Activated T-helper 1 cell treated with anti-CD3 and anti-CD28 coated beads, Interleukin-12 subunit alpha, Interleukin-12 subunit beta, Interleukin-2, Interleukin-4 antibody, amounts not matched to agents 30 ng/mL and 10 ng/mL and 1 ng/mL, durations not matched to agents 14 hours and 24 hours and 36 hours (primary cell): ENCODE results near the gene GINS2. TPM values are rescaled to one million over a fixed set of nuclear protein-coding genes. Genes with fewer than 3 reads are reported as not detected.

Experiments used
- DNase-seq: peaks from one replicate; pipeline ENCODE4 v3.0.0; 2021; ENCODE audit warnings: low spot score
- H3K27ac Mint-ChIP-seq: one replicate; pipeline ENCODE4 v1.8.0; 2021; ENCODE audit warnings: mild to moderate bottlenecking, mixed read lengths
- H3K27me3 Mint-ChIP-seq: one replicate; pipeline ENCODE4 v1.8.0; 2022; ENCODE audit warnings: mild to moderate bottlenecking, moderate library complexity, mixed read lengths; ENCODE audit not compliant: insufficient read depth
- H3K36me3 Mint-ChIP-seq: one replicate; pipeline ENCODE4 v1.8.0; 2021; ENCODE audit warnings: low read depth, mixed read lengths
- H3K4me1 Mint-ChIP-seq: one replicate; pipeline ENCODE4 v1.8.0; 2021; ENCODE audit warnings: low read depth, mixed read lengths
- H3K4me3 Mint-ChIP-seq: one replicate; pipeline ENCODE4 v1.8.0; 2021; ENCODE audit warnings: mild to moderate bottlenecking, moderate library complexity, mixed read lengths
- H3K9me3 Mint-ChIP-seq: one replicate; pipeline ENCODE4 v1.8.0; 2021; ENCODE audit warnings: mixed read lengths
- intact Hi-C: fragments of 100-400 bp; cut with micrococcal nuclease; formaldehyde crosslinking; loops from one replicate; pipeline ENCODE4 v1.15.1; 2024
- total RNA-seq: library from RNA; stranded (reverse); gene quantifications from 2 replicates; pipeline ENCODE4 v1.2.3, GENCODE V29; 2022

GINS2 gene
- total RNA-seq, 1 donor from 2014 or later = 87.2 TPM

GRCh38 chr16:85711982-85712587 is 23.3 kb upstream of the GINS2 start:
- intact Hi-C loops = loop anchor here (10.0 kb wide), 1 partner anchor 407 kb away; no protein-coding TSS in a partner anchor
- Mint-ChIP-seq H3K9me3 (peaks cover 5% of the 10 kb centered on the region), H3K27ac (no peak overlapping the region), H3K4me1 (no peaks in the 10 kb centered on the region), H3K36me3 (no peaks in the 10 kb centered on the region), H3K4me3 (no peak overlapping the region), H3K27me3 (peaks cover 15% of the 10 kb centered on the region)
- DNase-seq = no peak

- peaks cover 6% of the 10 kb centered on the region for H3K27me3 Mint-ChIP-seq
- no peaks in the 10 kb centered on the region for H3K36me3 Mint-ChIP-seq
- no peaks in the 10 kb centered on the region for H3K4me1 Mint-ChIP-seq
- DNase-seq = no peak
- H3K4me3 Mint-ChIP-seq = no peak overlapping the region
- intact Hi-C loops = loop anchor here (10.0 kb wide), 1 partner anchor 406 kb away; no protein-coding TSS in a partner anchor
- no peak overlapping the region for H3K27ac Mint-ChIP-seq
- H3K9me3 Mint-ChIP-seq = peaks cover 5% of the 10 kb centered on the region
Measured at GRCh38 chr16:85710732-85711131, 22.0 kb upstream of the GINS2 start.

- Mint-ChIP-seq H3K4me1 (no peaks in the 10 kb centered on the region), H3K27ac (no peak overlapping the region), H3K27me3 (no peaks in the 10 kb centered on the region), H3K4me3 (no peak overlapping the region), H3K36me3 (no peaks in the 10 kb centered on the region), H3K9me3 (peaks cover 5% of the 10 kb centered on the region)
- intact Hi-C loops = loop anchor here (10.0 kb wide), 1 partner anchor 405 kb away; no protein-coding TSS in a partner anchor
- DNase-seq = no peak
Measured at GRCh38 chr16:85709766-85710585, 21.2 kb upstream of the GINS2 start.

DNA sequence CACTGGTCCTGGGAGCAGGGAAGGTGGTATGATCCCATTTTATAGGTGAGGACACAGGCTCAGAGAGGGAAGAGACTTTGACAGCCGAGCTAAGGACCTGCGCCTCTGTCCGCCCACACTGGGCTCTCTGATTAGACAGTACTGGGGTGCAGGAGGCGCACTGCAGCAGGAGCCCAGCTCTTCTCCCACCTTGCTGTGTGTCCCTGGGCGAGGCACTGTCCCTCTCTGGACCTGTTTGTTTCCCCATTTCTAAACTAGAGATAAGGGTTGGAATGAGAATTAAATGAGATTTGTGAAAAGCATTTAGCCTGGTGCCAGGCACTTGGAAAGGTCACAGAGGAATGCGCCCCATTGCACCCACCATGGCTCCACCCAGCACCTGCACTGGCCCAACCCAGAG is 19.6 kb upstream of the GINS2 start:
- Mint-ChIP-seq H3K36me3 (no peaks in the 10 kb centered on the region), H3K4me3 (no peak overlapping the region), H3K27me3 (no peaks in the 10 kb centered on the region), H3K4me1 (no peaks in the 10 kb centered on the region), H3K9me3 (peaks cover 5% of the 10 kb centered on the region), H3K27ac (no peak overlapping the region)
- intact Hi-C loops = no loop called here
- DNase-seq = no peak

DNA sequence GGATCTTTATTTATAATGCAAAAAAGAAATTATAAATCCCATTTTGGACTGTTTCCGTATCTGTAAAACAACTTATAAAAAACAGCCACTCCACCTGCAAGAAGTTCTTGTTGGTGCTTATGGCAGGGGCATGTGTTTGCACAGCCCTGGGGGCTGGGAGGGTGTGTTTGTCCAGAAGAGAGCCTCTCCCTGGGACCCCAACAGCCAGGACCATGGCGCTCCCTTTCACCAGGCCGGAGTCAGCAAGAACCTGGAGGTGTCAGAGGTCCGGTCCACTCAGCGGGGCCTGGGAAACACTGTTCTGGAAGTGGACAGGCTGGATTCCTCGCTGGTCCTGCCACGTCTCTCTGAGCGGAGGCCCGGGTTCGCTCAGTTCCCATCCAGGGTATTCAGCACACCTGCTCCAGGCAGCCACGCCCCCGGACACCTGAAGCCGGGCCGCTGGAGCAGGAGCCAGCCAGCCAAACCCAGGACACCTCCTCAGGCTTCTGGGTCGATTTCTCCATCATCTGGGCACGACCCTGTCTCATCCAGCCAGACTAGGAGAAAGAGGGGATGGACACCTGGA is 18.9 kb upstream of the GINS2 start:
- H3K4me3 Mint-ChIP-seq = no peak overlapping the region
- H3K4me1 Mint-ChIP-seq = no peaks in the 10 kb centered on the region
- H3K9me3 Mint-ChIP-seq = peaks cover 5% of the 10 kb centered on the region
- no peak overlapping the region for H3K27ac Mint-ChIP-seq
- intact Hi-C loops = no loop called here
- H3K36me3 Mint-ChIP-seq = no peaks in the 10 kb centered on the region
- H3K27me3 Mint-ChIP-seq = peaks cover 2% of the 10 kb centered on the region
- DNase-seq = no peak

GRCh38 chr16:85706449-85707034 is 17.8 kb upstream of the GINS2 start:
- DNase-seq = no peak
- Mint-ChIP-seq H3K4me3 (no peak overlapping the region), H3K27ac (no peak overlapping the region), H3K9me3 (no peaks in the 10 kb centered on the region), H3K4me1 (no peaks in the 10 kb centered on the region), H3K27me3 (peaks cover 5% of the 10 kb centered on the region), H3K36me3 (no peaks in the 10 kb centered on the region)
- intact Hi-C loops = no loop called here

DNA sequence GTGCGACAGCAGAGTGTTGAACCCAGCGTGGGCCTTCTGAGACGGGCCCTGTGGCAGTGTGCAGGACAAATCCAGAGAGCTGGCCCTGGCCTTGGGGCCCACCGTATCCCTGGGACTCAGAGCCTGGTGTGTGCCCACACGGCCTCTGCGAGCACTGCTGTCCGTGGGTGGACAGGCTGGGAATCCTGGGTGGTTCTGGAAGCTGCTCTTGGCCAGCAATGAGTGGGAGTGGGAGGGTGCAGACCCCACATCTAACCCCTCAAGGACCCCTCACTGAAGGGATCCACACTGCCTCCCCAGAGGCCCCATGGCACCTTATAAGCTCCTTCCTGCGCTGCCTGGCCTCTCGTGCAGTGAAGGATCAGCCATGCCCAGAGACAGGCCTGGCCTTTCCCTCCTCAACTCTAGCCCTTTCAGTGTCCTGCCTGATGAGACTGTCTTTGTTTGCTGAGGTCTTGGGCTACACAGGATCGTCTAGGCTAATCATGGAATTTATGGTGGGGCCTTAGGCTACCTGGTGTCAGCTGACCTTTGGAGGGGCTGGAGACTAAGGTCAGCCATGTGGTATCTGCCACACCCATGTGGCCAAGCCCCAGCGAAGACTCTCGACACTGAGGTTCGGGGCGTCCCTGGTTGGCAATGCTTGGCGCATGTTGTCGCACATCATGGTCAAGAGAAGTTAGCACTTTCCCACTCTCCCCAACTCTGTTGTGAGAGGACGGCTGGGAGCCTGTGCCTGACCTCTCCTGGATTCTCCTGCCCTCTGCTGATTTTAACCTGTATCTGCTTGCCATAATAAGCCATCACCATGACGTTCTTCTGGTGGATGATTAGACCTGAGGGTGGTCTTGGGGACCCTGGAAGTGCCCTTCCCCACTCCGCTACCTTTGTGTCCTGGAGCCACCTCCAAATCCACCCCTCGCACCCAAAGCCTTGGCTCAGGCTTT is 16.4 kb upstream of the GINS2 start:
- no peak for DNase-seq
- Mint-ChIP-seq H3K27ac (no peak overlapping the region), H3K4me1 (no peaks in the 10 kb centered on the region), H3K27me3 (peaks cover 5% of the 10 kb centered on the region), H3K36me3 (no peaks in the 10 kb centered on the region), H3K9me3 (no peaks in the 10 kb centered on the region), H3K4me3 (no peak overlapping the region)
- intact Hi-C loops = no loop called here

- H3K4me1 Mint-ChIP-seq = no peaks in the 10 kb centered on the region
- intact Hi-C loops = no loop called here
- no peak overlapping the region for H3K4me3 Mint-ChIP-seq
- no peaks in the 10 kb centered on the region for H3K36me3 Mint-ChIP-seq
- H3K27ac Mint-ChIP-seq = no peak overlapping the region
- H3K27me3 Mint-ChIP-seq = peaks cover 5% of the 10 kb centered on the region
- DNase-seq = no peak
- no peaks in the 10 kb centered on the region for H3K9me3 Mint-ChIP-seq
Measured at GRCh38 chr16:85704011-85704410, 15.3 kb upstream of the GINS2 start.

DNA sequence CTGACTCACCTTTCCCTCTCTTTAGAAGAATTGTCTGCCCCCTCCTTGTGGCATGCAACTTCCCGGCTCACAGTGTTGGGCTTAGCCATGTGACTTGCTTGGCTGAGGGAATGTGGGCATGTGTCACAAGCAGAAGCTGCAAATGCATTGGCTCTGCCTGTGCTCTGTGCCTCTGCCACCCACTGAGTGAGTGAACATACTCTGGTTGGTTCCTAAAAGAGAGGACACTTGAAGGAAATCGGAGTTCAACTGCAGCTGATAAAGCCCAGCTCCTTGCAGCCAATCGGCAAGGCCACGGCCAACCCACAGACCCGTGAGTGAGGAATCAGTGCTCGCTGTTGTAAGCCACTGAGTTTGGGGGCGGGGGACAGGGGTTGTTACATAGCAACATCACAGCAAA is 10.9 kb upstream of the GINS2 start:
- Mint-ChIP-seq H3K36me3 (no peaks in the 10 kb centered on the region), H3K9me3 (no peaks in the 10 kb centered on the region), H3K4me1 (no peaks in the 10 kb centered on the region), H3K27ac (no peak overlapping the region), H3K27me3 (peaks cover 12% of the 10 kb centered on the region), H3K4me3 (no peak overlapping the region)
- DNase-seq = no peak
- intact Hi-C loops = no loop called here

- H3K27me3 Mint-ChIP-seq = peaks cover 14% of the 10 kb centered on the region
- intact Hi-C loops = no loop called here
- DNase-seq = no peak
- no peaks in the 10 kb centered on the region for H3K9me3 Mint-ChIP-seq
- H3K27ac Mint-ChIP-seq = no peak overlapping the region
- no peak overlapping the region for H3K4me3 Mint-ChIP-seq
- H3K36me3 Mint-ChIP-seq = no peaks in the 10 kb centered on the region
- no peaks in the 10 kb centered on the region for H3K4me1 Mint-ChIP-seq
Measured at GRCh38 chr16:85698935-85699558, 10.3 kb upstream of the GINS2 start.

GRCh38 chr16:85698459-85698891 is 9.7 kb upstream of the GINS2 start:
- Mint-ChIP-seq H3K9me3 (no peaks in the 10 kb centered on the region), H3K4me3 (no peak overlapping the region), H3K27me3 (peaks cover 14% of the 10 kb centered on the region), H3K27ac (no peak overlapping the region), H3K36me3 (no peaks in the 10 kb centered on the region), H3K4me1 (no peaks in the 10 kb centered on the region)
- DNase-seq = no peak
- intact Hi-C loops = no loop called here

DNA sequence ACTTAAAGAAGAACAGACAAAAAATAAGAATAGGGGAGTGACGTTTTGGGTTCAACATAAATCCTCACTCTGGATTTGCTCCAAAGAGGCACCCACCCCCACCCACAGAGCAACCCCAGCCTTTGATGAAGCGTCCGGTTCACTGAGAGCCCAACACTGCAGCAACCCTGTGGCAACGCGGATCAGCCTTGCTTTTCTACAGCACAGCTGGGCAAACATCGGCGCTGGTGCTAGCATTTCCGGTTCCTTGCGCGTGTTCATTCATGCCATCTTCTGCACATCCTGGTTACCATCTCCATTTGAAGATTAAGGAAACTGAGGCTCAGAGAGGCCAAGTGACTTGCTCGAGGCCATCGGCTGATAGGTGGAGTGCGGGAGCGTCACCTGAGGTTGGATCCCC is 8.7 kb upstream of the GINS2 start:
- Mint-ChIP-seq H3K9me3 (no peaks in the 10 kb centered on the region), H3K4me1 (no peaks in the 10 kb centered on the region), H3K27me3 (peaks cover 10% of the 10 kb centered on the region), H3K4me3 (no peak overlapping the region), H3K36me3 (no peaks in the 10 kb centered on the region), H3K27ac (no peak overlapping the region)
- DNase-seq = no peak
- intact Hi-C loops = no loop called here
